ENCODE measurements around the gene CFHR2.
"Not testable (repeated sequence)": the region's sequence is repeated elsewhere in the genome, so short reads cannot be mapped to it uniquely, and the experiment has no call there.

Gene CFHR2
- total RNA-seq = 0 reads per million in 2 donors

DNA sequence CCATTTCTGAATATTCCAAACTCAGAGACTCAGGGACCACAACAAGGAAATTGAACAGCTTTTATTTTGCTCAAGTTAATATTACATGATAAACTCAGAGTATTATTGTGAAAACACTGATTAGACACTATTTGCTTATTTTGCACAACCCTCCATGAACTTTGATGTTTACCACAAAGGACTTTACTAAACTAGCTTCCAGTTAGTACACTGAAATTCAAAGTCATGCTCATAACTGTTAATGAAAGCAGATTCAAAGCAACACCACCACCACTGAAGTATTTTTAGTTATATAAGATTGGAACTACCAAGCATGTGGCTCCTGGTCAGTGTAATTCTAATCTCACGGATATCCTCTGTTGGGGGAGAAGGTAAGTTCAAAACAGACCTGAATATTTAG, at the start of gene CFHR2:
Gene CFHR2, plus strand, starts transcription at position 171 of the 400 bp plus-strand sequence. Its CDS starts 143 bp downstream, at position 314.
- not testable (repeated sequence) for DNase-seq

DNA sequence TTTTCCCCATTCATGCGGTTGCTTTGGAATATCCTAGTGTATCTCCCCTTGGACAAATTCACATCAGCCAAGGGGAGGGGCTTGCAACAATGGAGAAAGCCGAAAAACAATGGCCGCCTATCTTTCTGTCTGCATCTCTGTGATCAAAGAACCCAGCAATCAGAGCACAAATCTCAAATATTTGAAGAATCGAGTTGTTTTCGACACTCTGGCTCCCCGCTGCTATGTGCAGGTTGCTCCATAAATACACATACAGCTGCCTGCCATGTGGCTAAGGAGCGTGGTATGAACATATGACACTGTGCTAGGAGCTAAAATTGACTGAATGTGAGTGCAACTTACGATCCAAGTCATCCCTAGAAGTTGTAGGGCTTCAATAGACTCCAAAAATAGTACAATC, 47.2 kb upstream of the CFHR2 start:
- DNase-seq = no peak

DNA sequence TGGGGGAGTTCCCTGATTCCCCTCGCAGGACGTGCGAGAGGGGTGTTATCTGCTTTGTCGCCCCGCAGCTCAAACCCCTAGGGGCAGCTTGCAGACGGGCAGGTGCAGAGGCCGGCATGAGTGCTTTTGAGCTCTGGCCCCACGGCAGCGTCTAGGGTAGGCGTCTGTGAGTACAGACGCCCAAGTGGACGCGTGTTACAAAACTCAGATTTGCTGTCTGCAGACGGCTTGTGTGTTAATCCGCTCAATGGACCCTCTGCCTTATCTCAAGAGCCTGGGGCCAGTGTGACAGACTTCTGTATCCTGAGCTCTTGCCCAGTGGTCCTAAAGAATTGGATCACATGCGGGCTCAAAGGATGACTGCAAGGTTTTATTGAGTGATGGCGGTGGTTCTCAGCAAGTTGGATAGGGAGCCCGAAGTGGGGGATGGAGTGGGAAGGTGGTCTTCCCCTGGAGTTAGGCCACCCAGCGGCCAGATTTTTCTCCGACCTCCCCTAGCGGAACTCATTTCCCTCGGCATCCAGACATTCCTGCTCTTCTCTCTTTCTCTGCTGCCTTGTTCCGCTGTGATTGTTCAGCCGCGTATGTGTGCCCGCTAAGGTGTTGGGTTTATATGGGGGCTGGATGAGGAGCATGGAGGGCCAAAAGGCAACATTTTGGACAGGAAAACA, 46.2 kb upstream of the CFHR2 start:
- no peak for DNase-seq

DNA sequence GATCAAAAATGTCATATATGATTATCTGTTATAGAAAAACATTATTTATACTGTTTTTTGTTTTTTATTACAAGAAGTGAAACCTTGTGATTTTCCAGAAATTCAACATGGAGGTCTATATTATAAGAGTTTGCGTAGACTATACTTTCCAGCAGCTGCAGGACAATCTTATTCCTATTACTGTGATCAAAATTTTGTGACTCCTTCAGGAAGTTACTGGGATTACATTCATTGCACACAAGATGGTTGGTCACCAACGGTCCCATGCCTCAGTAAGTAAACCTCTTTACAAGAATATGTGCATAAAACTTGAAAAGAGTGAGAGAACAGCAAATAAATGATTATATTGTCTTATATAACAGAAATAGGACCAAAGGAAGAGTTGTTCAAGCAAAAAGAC, 41.2 kb upstream of the CFHR2 start:
- no peak for DNase-seq

DNA sequence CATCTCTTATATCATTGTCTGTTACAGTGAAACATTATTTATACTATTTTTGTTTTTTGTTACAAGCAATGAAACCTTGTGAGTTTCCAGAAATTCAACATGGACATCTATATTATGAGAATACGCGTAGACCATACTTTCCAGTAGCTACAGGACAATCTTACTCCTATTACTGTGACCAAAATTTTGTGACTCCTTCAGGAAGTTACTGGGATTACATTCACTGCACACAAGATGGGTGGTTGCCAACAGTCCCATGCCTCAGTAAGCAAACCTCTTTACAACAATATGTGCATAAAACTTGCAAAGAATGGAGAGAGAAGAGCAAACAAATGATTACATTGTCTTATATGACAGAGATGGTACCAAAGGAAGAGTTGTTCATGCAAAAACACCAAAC, 33.3 kb upstream of the CFHR2 start:
- no peak for DNase-seq

DNA sequence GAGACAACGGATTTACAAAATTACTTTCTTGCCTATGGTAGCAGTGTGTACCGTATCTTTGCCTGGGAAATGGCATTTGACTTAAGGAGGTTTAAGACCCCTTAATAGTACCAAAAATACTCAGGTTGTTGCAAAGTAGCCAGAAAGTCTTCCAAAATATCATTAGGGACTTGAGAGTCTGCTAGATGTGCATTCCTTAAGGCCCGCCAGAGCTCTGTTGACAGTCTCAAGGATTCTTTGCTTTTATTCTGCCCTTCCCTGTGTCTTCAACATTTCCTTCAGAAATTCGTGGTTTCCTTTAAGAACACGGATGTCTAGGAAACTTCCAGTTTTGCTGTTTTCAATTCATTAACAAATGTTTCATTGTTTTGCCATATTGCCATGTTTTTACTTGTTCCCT, 31.3 kb upstream of the CFHR2 start:
- not testable (repeated sequence) for DNase-seq

DNA sequence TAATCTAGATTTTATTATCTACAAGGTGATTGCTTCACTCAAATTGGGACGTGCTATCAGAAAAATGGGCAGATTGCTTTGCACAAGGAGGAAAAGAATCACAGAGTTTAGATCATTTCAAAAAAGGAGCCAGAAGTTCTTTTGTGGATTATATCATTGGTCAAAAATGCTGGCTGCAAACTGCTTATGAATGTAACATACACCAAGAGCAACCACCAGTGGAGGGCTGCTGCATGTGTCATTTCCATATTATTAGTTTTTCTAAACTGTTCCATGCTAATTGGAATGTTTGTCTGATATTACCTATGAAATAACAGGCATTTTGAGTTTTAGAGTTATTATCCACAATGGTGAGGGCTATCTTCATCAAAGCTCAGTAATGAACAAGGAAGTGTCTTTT, 16.7 kb upstream of the CFHR2 start:
- DNase-seq = not testable (repeated sequence)

DNA sequence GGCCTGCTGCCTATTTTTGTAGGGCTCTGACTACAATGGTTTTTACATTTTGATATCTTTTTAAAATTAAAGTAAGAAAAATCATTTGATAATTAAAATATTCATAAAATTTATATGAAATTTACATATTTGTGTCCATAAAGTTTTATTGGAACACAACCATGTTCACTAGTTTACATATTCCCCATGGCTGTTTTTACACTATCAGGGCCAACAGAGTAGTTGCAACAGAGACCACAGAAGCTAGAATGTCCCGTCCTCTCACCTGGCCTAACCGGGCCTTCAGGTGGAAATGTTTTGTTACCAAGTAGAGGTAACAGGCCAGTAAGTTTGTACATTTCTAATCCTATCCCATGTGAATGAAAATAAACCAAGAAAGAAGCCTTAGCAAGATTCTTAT, 10.7 kb upstream of the CFHR2 start:
- DNase-seq = not testable (repeated sequence)

DNA sequence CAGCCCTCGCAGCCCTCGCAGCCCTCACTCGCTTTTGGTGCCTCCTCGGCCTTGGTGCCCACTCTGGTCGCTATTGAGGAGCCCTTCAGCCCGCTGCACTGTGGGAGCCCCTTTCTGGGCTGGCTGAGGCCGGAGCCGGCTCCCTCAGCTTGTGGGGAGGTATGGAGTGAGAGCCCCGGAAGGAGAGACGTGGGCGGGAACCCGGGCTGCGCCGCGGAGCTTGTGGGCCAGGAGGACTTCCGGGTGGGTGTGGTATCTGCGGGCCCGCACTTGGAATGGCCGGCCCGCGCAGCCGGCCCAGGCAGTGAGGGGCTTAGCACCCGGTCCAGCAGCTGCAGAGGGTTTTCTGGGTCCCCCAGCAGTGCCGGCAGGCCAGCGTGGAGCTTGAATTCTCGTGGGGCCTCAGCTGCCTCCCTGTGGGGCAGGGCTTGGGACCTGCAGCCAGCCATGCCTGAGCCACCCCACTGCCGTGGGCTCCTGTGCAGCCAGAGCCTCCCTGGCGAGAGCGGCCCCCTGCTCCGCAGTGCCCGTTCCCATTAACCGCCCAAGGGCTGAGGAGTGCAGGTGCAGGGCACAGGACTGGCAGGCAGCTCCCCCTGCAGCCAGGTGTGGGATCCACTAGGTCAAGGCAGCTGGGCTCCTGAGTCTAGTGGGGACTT, 9.9 kb upstream of the CFHR2 start:
- no peak for DNase-seq

DNA sequence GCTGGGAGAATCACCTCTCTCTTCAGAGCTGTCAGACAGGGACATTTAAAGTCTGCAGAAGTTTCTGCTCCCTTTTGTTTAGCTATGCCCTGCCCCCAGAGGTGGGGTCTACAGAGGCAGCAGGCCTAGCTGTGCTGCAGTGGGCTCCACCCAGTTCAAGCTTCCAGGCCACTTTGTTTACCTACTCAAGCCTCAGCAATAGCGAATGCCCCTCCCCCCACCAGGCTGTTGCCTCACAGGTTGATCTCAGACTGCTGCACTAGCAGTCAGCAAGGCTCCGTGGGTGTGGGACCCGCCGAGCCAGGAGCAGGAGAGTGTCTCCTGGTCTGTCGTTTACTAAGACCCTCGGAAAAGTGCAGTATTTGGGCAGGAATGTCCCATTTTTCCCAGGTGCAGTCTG, 2.1 kb upstream of the CFHR2 start:
- not testable (repeated sequence) for DNase-seq

DNA sequence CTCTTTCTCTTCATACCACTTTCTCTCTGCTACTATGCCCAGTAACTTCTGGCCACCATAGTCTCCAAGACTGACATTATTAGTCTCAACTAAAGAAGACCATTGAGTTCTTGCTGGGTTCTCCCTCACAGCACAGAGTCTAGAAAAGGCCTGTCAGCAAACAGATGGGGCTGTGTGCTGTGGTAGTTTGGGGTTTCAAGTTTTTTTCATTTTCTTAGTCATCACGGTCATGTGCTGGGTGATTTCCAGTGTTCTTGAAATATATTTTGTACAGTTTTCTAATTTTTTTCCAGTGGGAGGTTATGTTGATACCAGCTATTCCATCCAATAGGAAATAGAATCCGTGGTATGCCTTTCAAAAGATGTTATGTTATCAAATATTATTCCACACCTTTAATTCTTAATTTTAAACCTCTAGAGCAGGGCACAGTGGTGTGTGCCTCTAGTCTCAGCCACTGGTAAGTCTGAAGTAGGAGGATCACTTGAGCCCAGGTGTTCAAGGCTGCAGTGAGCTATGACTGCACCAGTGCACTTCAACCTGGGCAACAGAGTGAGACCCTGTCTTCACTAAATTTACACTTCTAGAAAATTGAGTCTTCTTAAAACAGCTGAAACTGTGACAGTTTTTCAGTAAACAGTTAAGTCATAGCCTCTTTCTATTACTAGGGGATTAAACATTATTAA, 8.3 kb downstream of the CFHR2 start:
- no peak for DNase-seq

DNA sequence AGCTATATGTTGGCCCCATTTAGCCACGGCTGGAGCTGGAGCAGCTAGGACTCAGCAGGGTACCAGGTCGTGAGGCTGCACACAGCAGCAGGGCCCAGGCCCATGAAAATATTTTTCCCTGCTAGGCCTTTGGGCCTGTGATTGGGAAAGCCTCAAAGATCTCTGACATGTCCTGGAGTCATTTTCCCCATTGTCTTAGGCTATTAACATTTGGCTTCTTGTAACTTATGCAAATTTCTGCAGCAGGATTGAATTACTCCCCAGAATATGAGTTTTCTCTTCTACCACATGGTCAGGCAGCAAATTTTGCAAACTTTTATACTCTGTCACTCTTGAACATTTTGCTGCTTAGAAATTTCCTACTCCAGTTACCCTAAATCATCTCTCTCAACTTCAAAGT, 11.2 kb downstream of the CFHR2 start:
- no peak for DNase-seq

DNA sequence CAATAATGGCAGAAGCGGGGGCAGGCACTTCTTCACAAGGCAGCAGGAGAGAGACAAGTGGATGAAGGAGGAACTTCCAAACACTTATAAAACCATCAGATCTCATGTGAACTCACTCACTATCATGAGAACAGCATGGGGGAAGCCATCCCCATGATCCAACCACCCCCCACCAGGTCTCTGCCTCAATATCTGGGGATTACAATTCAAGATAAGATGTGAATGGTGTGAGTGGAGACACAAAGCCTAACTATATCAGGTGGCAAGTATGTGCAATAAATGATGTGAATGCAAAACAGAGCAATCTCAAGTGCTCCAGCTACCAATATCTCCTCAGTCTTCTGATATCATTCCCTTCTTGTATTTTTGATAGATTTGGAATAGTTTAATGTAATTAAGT, 12.4 kb downstream of the CFHR2 start:
- no peak for DNase-seq

DNA sequence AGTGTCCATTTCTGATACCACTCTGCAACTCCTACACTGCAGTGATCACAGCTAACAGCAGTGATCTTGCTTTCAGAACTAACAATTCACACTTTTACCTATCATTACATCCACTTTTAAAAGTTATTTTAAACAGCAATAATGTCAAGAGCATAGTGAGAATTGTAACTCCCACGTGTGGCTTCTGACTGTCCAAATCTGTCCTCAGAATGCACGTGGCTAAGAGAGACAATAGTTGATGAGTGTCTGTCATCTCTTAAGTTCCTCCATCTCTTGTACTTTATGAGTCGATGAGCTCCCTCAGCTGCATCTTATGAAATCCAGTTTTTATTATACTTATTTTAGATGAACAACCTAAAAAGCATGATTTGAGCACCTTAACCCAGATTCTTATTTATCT, 17.3 kb downstream of the CFHR2 start:
- DNase-seq = no peak

DNA sequence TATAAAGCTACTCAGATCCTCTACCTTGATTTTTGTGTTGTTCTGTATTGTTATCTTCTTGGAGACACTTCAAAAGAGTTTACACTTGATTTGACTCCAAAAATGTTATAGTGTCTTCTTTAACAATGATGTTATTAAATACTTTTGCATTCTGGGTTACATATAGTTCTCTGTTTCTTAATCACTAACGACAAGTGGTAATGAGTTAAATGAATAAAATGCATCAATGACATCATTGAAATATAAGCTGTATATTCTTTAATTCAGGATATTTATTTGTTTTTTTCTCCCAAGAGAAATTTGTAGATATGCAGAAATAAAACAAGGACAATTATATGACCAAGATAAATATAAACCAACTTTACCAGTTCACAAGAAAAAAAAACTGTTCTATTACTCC, 26.6 kb downstream of the CFHR2 start:
- no peak for DNase-seq

DNA sequence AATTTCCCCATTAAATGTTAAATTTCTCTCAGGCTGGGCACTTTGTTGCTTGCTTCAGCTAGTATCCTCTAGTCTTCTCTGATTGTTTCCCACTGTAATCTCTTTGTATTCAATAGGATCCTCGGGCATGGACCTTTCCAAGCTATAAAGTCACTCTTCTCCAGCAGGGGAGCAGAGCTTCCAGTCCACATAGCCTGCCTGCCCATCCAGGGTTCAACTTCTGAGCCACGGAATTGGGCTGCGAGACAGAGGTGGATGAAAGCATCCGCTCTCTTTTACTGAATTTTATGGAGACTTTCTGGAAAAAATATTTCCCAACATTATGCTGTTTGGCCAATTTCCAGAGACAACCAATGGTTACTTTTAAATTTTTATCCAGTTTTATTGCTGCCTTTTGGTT, 32.7 kb downstream of the CFHR2 start:
- no peak for DNase-seq

DNA sequence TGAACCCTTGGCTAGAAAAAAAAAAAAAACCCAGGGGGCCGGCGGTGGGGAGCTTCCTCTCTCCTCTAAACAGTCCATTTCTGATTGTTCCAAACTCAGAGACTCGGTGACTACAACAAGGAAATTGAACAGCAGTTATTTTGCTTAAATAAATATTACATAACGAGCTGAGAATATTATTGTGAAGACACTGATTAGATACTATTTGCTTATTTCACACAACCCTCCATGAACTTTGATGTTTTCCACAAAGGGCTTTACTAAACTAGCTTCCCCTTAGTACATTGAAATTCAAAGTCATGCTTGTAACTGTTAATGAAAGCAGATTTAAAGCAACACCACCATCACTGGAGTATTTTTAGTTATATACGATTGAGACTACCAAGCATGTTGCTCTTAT, 33.7 kb downstream of the CFHR2 start, which contains the start of gene CFHR5:
Gene CFHR5, plus strand, starts transcription at position 279 of the 400 bp plus-strand sequence. Its CDS starts 109 bp downstream, at position 388.
- no peak for DNase-seq

DNA sequence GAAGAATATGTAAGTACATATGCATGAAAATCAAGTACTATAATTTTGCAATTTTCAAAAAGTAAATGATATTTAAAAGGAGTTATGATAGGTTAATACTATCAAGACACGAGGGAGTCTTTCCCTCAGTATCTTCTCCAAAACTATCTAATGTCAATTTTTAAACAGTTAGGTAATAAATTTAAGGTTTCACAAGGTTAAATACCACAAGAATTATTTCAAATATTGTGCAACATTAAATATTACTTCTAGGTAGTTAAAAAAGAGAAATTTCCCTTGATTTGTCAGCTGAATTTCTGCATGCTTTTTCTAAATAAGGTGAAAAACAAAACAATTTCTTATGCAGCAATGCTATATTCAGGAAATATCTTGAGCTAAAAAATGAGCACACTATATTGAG, 37.3 kb downstream of the CFHR2 start:
- DNase-seq = no peak

DNA sequence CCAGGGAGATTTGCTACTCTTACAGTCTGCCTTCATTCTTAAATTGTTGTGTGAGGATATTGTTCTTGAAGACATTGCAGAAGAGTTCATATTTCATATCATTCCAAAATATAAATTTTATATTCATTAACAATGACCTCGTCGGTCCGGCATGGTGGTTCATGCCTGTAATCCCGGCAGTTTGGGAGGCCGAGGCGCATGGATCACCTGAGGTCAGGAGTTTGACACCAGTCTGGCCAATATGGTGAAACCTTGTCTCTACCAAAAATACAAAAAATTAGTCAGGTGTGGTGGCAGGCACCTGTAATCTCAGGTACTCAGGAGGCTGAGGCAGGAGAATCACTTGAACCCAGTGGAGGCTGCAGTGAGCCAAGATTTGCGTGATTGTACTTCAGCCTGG, 38.7 kb downstream of the CFHR2 start:
- DNase-seq = not testable (repeated sequence)

DNA sequence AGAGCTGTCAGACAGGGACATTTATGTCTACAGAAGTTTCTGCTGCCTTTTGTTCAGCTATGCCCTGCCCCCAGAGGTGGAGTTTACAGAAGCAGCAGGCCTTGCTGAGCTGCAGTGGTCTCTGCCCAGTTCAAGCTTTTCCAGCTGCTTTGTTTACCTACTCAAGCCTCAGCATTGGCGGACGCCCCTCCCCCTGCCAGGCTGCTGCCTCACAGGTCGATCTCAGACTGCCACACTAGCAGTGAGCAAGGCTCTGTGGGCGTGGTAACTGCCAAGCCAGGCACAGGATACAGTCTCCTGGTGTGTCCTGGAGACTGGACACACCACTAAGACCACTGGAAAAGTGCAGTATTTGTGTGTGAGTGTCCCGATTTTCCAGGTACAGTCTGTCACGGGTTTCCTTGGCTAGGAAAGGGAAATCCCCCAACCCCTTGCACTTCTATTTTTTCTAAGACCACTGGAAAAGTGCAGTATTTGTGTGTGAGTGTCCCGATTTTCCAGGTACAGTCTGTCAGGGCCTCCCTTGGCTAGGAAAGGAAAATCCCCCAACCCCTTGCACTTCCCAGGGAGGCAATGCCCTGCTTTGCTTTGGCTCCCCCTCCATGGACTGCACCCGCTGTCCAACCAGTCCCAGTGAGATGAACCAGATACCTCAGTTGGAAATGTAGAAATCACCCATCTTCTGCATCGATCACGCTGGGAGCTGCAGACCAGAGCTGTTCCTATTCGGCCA, 48.5 kb downstream of the CFHR2 start:
- not testable (repeated sequence) for DNase-seq

DNA sequence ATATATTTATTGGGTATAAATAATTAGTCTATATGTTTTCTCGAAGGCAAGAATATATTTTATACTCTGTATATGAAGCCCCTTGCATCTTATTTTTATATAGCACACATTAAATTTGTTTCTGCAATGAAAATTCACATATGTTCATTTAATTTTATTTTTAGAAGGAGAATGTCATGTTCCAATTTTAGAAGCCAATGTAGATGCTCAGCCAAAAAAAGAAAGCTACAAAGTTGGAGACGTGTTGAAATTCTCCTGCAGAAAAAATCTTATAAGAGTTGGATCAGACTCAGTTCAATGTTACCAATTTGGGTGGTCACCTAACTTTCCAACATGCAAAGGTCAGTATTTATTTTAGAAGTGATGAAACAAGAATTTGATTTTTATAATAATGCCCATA, 50.4 kb downstream of the CFHR2 start:
- DNase-seq = no peak

DNA sequence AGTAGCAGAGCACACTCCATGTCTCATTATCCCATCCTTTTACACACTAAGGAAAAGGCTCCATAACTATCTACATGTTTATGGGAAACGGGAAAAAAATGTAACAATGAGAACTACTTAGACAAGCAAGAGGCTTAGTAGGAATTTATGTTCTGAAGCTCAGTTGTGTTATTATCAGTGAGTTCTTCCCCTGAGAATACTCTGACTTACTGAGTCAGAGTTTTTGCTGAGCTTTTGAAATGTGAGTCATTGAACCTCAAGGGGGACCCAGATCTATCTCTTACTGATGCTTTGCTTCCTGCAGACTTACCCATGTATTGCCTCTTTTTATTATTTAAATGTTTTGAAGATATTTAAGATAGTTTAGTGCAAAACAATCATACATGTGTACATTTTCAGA, 53.9 kb downstream of the CFHR2 start:
- DNase-seq = no peak

DNA sequence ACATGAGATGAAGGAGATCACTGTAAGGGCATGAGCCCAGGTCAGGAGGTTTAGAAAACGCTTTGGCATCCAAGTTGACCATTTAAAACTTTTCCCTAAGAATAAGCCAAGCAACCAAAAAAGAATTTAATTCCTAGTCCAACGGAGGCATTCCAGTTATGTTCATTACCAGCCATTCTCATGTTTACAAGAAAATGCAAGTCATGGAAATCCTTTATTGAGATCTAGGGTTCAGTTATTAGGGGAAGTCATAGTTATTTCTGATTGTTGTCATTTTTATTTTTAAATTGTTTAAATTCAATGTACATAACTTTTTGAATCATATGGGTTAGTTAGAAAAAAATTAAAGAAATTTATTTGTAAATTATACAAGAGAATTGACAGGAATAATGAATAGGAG, 58.3 kb downstream of the CFHR2 start:
- DNase-seq = no peak
